SK-N-SH (cell line): ENCODE data around the gene CCNB1. TPM values are rescaled to one million over a fixed set of nuclear protein-coding genes. Genes with fewer than 3 reads are reported as not detected.

Experiments
- CTCF ChIA-PET: fragments of 300-600, 350-600 bp; formaldehyde crosslinking; extraction: SDS; loops from one replicate; lab custom pipeline; 2021; lab: Yijun Ruan, JAX
- POLR2A ChIA-PET: fragments of 350-600 bp; sonication (Branson Sonifier 250); formaldehyde crosslinking; extraction: SDS; loops from one replicate; lab custom pipeline; 2020; ENCODE audit warnings: antibody characterized with exemption, inconsistent platforms; lab: Yijun Ruan, JAX
- DNase-seq: peaks from one replicate; pipeline ENCODE4 v3.0.0; 2012
- H2AFZ ChIP-seq: fragments of 200-600 bp; sonication (generic); 2 replicates; pipeline ENCODE4 v1.8.1; 2016; ENCODE audit warnings: antibody characterized with exemption, mild to moderate bottlenecking, low read depth
- H3F3A ChIP-seq: fragments of 200-600 bp; sonication (generic); replicated peaks from 2 replicates; pipeline ENCODE3; 2016; ENCODE audit warnings: antibody characterized with exemption, mild to moderate bottlenecking; ENCODE audit not compliant: insufficient read depth
- H3K27ac ChIP-seq, 2 experiments: fragments of 200-500 bp in 1 of 2; fragments of 200-600 bp in 1 of 2; sonication (Bioruptor generic) in 1 of 2; sonication (generic), shearing (Covaris generic) in 1 of 2; 2 replicates each; pipeline versions ENCODE4 v1.5.1 to v1.6.1; 2014 to 2016; ENCODE audit warnings: low read depth in 2 of 2, inconsistent platforms in 1 of 2, low read length in 1 of 2, mild to moderate bottlenecking in 1 of 2, mixed read lengths in 1 of 2
- H3K27me3 ChIP-seq: fragments of 200-600 bp; sonication (generic), shearing (Covaris generic); 2 replicates; pipeline ENCODE4 v1.6.1; 2016; ENCODE audit warnings: mixed run types; ENCODE audit not compliant: insufficient read depth
- H3K36me3 ChIP-seq, 2 experiments: fragments of 200-500 bp in 1 of 2; fragments of 200-600 bp in 1 of 2; sonication (Bioruptor generic) in 1 of 2; sonication (generic) in 1 of 2; replicated peaks in 1 of 2; 2 replicates each; pipeline versions ENCODE3 to v1.5.1; 2014 to 2016; ENCODE audit warnings: low read length in 1 of 2, mild to moderate bottlenecking in 1 of 2; ENCODE audit not compliant: insufficient read depth in 2 of 2, control insufficient read depth in 1 of 2
- H3K4me1 ChIP-seq, 2 experiments: fragments of 200-500 bp in 1 of 2; fragments of 200-600 bp in 1 of 2; sonication (Bioruptor generic) in 1 of 2; sonication (generic), shearing (Covaris generic) in 1 of 2; 2 replicates each; pipeline versions ENCODE4 v1.5.1 to v1.6.1; 2014 to 2016; ENCODE audit warnings: low read depth in 1 of 2, low read length in 1 of 2, mixed run types in 1 of 2; ENCODE audit not compliant: insufficient read depth in 2 of 2, control insufficient read depth in 1 of 2
- H3K4me2 ChIP-seq: fragments of 200-600 bp; sonication (generic), shearing (Covaris generic); 2 replicates; pipeline ENCODE4 v1.6.1; 2017; ENCODE audit warnings: mixed run types
- H3K4me3 ChIP-seq, 2 experiments: fragments of 200-500 bp in 1 of 2; fragments of 200-600 bp in 1 of 2; sonication (Bioruptor generic) in 1 of 2; sonication (generic), shearing (Covaris generic) in 1 of 2; 2 replicates each; pipeline versions ENCODE4 v1.5.1 to v1.8.1; 2014 to 2016; ENCODE audit warnings: low read depth in 2 of 2, inconsistent platforms in 1 of 2, low read length in 1 of 2, mild to moderate bottlenecking in 1 of 2, mixed read lengths in 1 of 2, moderate library complexity in 1 of 2
- H3K79me2 ChIP-seq: fragments of 200-600 bp; sonication (generic); 2 replicates; pipeline ENCODE4 v1.8.1; 2017; ENCODE audit warnings: mild to moderate bottlenecking; ENCODE audit not compliant: insufficient read depth
- H3K9ac ChIP-seq: fragments of 200-600 bp; sonication (generic); 2 replicates; pipeline ENCODE4 v1.6.1; 2017; ENCODE audit warnings: mixed run types
- H3K9me2 ChIP-seq: fragments of 200-600 bp; sonication (generic); 2 replicates; pipeline ENCODE4 v1.6.1; 2017; ENCODE audit warnings: mixed run types
- H3K9me3 ChIP-seq: fragments of 200-600 bp; sonication (generic); 2 replicates; pipeline ENCODE4 v1.6.1; 2017; ENCODE audit warnings: mixed run types, mild to moderate bottlenecking, moderate library complexity
- H4K20me1 ChIP-seq: fragments of 200-600 bp; sonication (generic); 2 replicates; pipeline ENCODE4 v1.6.1; 2017; ENCODE audit warnings: mild to moderate bottlenecking, mixed run types; ENCODE audit not compliant: insufficient read depth
- CHD2 ChIP-seq: fragments of 150-350 bp; IDR thresholded peaks from 2 replicates; pipeline ENCODE4 v1.6.1; 2018; ENCODE audit warnings: low read length; ENCODE audit not compliant: partially characterized antibody
- ELF1 ChIP-seq: IDR thresholded peaks from 2 replicates; pipeline ENCODE4 v1.4.0; 2012
- EP300 ChIP-seq, 2 experiments: IDR thresholded peaks; 2 replicates each; pipeline versions ENCODE4 v1.4.0 to v1.6.1; 2012; ENCODE audit warnings: borderline replicate concordance in 1 of 2, low read depth in 1 of 2, low read length in 1 of 2
- EZH2phosphoT487 ChIP-seq: fragments of 200-600 bp; sonication (generic); IDR thresholded peaks from 2 replicates; pipeline ENCODE4 v1.6.1; 2017; ENCODE audit warnings: low read depth, mixed run types, mild to moderate bottlenecking, antibody characterized with exemption, moderate library complexity, borderline replicate concordance
- FOSL2 ChIP-seq: IDR thresholded peaks from 2 replicates; pipeline ENCODE4 v1.4.0; 2012; ENCODE audit warnings: low read depth, mild to moderate bottlenecking, moderate library complexity, borderline replicate concordance
- JUND ChIP-seq: IDR thresholded peaks from 2 replicates; pipeline ENCODE4 v1.4.0; 2012
- MXI1 ChIP-seq: IDR thresholded peaks from 2 replicates; pipeline ENCODE4 v1.6.1; 2012; ENCODE audit warnings: mild to moderate bottlenecking, low read depth, low read length, improper control_type of control experiment
- POLR2AphosphoS5 ChIP-seq: IDR thresholded peaks from 2 replicates; pipeline ENCODE4 v1.6.1; 2012; ENCODE audit warnings: low read depth, low read length
- RFX5 ChIP-seq: IDR thresholded peaks from 2 replicates; pipeline ENCODE4 v1.6.1; 2012; ENCODE audit warnings: mild to moderate bottlenecking, improper control_type of control experiment, low read length
- RXRA ChIP-seq: IDR thresholded peaks from 2 replicates; pipeline ENCODE4 v1.4.0; 2012; ENCODE audit warnings: low read depth, mild to moderate bottlenecking, borderline replicate concordance
- SIN3A ChIP-seq: IDR thresholded peaks from 2 replicates; pipeline ENCODE4 v1.6.1; 2012; ENCODE audit warnings: low read depth, mild to moderate bottlenecking, low read length, moderate library complexity, borderline replicate concordance
- SMC3 ChIP-seq: IDR thresholded peaks from 2 replicates; pipeline ENCODE4 v1.6.1; 2012; ENCODE audit warnings: low read depth, low read length, improper control_type of control experiment
- TAF1 ChIP-seq: IDR thresholded peaks from 2 replicates; pipeline ENCODE4 v1.6.1; 2012; ENCODE audit warnings: low read depth, mild to moderate bottlenecking, low read length, moderate library complexity, borderline replicate concordance
- TCF12 ChIP-seq: IDR thresholded peaks from 2 replicates; pipeline ENCODE4 v1.4.0; 2012
- TEAD4 ChIP-seq: IDR thresholded peaks from 2 replicates; pipeline ENCODE4 v1.4.0; 2012; ENCODE audit warnings: mild to moderate bottlenecking, borderline replicate concordance; ENCODE audit not compliant: insufficient read depth
- YY1 ChIP-seq: IDR thresholded peaks from 2 replicates; pipeline ENCODE4 v1.4.0; 2012; ENCODE audit warnings: low read depth, mild to moderate bottlenecking
- WGBS: methylation state at CpG from one replicate; pipeline ENCODE4 v1.1.6; 2017; ENCODE audit warnings: low lambda C conversion rate; 5-methylcytosine and 5-hydroxymethylcytosine counted together
- polyA plus RNA-seq, 3 experiments: library from polyadenylated mRNA; depleted of rRNA; stranded (reverse); fragments of >200 nt; gene quantifications; 2 replicates each; pipeline ENCODE4 v1.2.3, GENCODE V29; 2012
- TF ChIP-seq, protein P1 (sequence below): fragments of 150-350 bp; IDR thresholded peaks from 2 replicates; pipeline ENCODE4 v1.6.1; 2017; ENCODE audit warnings: antibody characterized with exemption, low read length, low read depth, borderline replicate concordance
- TF ChIP-seq, protein P2 (sequence below): fragments of 150-350 bp; IDR thresholded peaks from 2 replicates; pipeline ENCODE4 v1.6.1; 2016; ENCODE audit warnings: mild to moderate bottlenecking, low read depth, low read length
- TF ChIP-seq, protein P3 (sequence below): IDR thresholded peaks from 2 replicates; pipeline ENCODE4 v1.6.1; 2012; ENCODE audit warnings: mild to moderate bottlenecking, low read depth, low read length, moderate library complexity
- TF ChIP-seq, protein P4 (sequence below): fragments of 200-600 bp; sonication (generic); IDR thresholded peaks from 2 replicates; pipeline ENCODE4 v1.6.1; 2017; ENCODE audit warnings: antibody characterized with exemption, mild to moderate bottlenecking, moderate library complexity
- TF ChIP-seq, protein P5 (sequence below): IDR thresholded peaks from 2 replicates; pipeline ENCODE4 v1.4.0; 2012; ENCODE audit warnings: low read depth, borderline replicate concordance

Gene CCNB1
- polyA plus RNA-seq, 1 of the 3 experiments (the other 2 are of a cell fraction): 78.6 TPM

DNA sequence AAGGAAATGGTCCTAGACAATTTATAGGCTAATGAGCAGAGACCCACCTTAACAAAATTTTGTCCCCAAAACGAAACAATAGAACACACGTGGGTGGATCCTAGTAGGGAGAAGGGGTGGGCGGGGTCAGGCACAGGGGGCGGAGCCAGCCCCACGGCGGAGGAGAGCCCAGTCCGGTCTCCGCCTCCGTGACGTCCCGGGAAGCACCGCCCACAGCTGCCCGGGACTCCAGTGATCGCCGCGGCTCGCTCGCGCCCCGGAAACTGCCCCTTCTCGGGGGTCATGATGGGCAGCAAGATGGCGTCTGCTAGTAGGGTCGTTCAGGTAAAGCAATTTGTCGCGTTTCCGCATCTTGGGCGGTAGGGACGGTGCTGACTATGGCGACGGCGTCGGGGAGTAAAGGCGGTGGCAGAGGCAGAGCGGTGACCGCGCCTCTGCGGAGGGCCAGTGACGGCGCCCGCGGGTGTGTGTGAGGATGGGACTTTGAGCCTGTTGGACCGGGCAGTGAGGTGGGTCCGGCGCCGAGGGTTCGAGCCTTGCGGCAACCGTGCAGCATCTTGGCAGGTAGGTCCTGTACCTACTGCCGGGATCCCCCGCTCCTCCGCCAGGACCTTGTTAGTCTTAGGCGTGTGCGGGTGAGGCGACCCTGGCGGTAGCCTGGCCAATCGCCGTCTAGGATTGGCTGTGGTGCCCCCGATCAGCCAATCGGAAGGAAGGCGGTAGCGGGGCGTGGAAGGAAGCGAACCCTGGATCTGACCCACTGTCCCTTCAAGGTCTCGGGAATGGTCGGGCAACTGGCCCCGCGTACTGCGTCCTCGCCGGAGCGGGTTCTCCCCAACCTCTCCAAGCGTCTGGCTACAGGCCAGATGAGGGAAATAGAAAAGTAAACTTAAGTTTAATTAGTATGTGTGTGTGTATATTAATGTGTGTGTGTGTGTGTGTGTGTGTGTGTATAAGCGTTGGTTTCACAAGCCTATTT is 50.9 kb downstream of the CCNB1 start:
- H3K9me3 ChIP-seq: no peaks in the 10 kb centered on the region
- H2AFZ ChIP-seq: peak overlapping the region; percentile 100
- peak overlapping the region; percentile 89 to 90 for H3K4me3 ChIP-seq
- CTCF ChIA-PET: interaction anchor here (0.7 to 1.4 kb wide), 2 partner anchors 28 to 117 kb away, joined by 3 to 6 read pairs; partner anchors contain the start of gene CENPH
- no peaks in the 10 kb centered on the region for H4K20me1 ChIP-seq
- H3K4me1 ChIP-seq: peaks cover 3 to 5% of the 10 kb centered on the region in 2 experiments; a peak in 3 of 4 replicates
- peak overlapping the region; percentile 82 to 90 for H3K27ac ChIP-seq
- H3K4me2 ChIP-seq: peak overlapping the region; percentile 80
- peaks cover 0 to 4% of the 10 kb centered on the region in 2 experiments for H3K36me3 ChIP-seq
- H3K9me2 ChIP-seq: no peaks in the 10 kb centered on the region
- WGBS: under 1% methylated on average over 38 of the region's 73 CpGs
- peak; percentile 98 for DNase-seq
- H3K27me3 ChIP-seq: no peaks in the 10 kb centered on the region
- peaks cover 43% of the 10 kb centered on the region for H3K79me2 ChIP-seq
- H3F3A ChIP-seq: peaks cover 30% of the 10 kb centered on the region
- POLR2A ChIA-PET: interaction anchor here (0.6 kb wide), 1 partner anchor 58 kb away, joined by 6 read pairs; no protein-coding TSS in a partner anchor
- H3K9ac ChIP-seq: peak overlapping the region; percentile 84
- TF ChIP-seq CHD2: peak; percentile 7
- peak; percentile 85 for TF ChIP-seq RFX5
- peak; percentile 88 for TF ChIP-seq POLR2AphosphoS5
- no peak for TF ChIP-seq EZH2phosphoT487
- peak; percentile 46 for TF ChIP-seq ELF1
- no peak for TF ChIP-seq SMC3
- peak; percentile 89 for TF ChIP-seq YY1
- TF ChIP-seq MXI1: peak; percentile 90
- TF ChIP-seq JUND: no peak
- TF ChIP-seq, protein P1, sequence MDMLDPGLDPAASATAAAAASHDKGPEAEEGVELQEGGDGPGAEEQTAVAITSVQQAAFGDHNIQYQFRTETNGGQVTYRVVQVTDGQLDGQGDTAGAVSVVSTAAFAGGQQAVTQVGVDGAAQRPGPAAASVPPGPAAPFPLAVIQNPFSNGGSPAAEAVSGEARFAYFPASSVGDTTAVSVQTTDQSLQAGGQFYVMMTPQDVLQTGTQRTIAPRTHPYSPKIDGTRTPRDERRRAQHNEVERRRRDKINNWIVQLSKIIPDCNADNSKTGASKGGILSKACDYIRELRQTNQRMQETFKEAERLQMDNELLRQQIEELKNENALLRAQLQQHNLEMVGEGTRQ: no peak
- TF ChIP-seq, protein P2, sequence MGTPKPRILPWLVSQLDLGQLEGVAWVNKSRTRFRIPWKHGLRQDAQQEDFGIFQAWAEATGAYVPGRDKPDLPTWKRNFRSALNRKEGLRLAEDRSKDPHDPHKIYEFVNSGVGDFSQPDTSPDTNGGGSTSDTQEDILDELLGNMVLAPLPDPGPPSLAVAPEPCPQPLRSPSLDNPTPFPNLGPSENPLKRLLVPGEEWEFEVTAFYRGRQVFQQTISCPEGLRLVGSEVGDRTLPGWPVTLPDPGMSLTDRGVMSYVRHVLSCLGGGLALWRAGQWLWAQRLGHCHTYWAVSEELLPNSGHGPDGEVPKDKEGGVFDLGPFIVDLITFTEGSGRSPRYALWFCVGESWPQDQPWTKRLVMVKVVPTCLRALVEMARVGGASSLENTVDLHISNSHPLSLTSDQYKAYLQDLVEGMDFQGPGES: no peak
- TF ChIP-seq, protein P3, sequence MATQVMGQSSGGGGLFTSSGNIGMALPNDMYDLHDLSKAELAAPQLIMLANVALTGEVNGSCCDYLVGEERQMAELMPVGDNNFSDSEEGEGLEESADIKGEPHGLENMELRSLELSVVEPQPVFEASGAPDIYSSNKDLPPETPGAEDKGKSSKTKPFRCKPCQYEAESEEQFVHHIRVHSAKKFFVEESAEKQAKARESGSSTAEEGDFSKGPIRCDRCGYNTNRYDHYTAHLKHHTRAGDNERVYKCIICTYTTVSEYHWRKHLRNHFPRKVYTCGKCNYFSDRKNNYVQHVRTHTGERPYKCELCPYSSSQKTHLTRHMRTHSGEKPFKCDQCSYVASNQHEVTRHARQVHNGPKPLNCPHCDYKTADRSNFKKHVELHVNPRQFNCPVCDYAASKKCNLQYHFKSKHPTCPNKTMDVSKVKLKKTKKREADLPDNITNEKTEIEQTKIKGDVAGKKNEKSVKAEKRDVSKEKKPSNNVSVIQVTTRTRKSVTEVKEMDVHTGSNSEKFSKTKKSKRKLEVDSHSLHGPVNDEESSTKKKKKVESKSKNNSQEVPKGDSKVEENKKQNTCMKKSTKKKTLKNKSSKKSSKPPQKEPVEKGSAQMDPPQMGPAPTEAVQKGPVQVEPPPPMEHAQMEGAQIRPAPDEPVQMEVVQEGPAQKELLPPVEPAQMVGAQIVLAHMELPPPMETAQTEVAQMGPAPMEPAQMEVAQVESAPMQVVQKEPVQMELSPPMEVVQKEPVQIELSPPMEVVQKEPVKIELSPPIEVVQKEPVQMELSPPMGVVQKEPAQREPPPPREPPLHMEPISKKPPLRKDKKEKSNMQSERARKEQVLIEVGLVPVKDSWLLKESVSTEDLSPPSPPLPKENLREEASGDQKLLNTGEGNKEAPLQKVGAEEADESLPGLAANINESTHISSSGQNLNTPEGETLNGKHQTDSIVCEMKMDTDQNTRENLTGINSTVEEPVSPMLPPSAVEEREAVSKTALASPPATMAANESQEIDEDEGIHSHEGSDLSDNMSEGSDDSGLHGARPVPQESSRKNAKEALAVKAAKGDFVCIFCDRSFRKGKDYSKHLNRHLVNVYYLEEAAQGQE: no peak
- TF ChIP-seq, protein P4, sequence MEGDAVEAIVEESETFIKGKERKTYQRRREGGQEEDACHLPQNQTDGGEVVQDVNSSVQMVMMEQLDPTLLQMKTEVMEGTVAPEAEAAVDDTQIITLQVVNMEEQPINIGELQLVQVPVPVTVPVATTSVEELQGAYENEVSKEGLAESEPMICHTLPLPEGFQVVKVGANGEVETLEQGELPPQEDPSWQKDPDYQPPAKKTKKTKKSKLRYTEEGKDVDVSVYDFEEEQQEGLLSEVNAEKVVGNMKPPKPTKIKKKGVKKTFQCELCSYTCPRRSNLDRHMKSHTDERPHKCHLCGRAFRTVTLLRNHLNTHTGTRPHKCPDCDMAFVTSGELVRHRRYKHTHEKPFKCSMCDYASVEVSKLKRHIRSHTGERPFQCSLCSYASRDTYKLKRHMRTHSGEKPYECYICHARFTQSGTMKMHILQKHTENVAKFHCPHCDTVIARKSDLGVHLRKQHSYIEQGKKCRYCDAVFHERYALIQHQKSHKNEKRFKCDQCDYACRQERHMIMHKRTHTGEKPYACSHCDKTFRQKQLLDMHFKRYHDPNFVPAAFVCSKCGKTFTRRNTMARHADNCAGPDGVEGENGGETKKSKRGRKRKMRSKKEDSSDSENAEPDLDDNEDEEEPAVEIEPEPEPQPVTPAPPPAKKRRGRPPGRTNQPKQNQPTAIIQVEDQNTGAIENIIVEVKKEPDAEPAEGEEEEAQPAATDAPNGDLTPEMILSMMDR: peak; percentile 13; the same call in 1 of the 2 replicates
- no peak for TF ChIP-seq TEAD4
- TF ChIP-seq FOSL2: no peak
- TF ChIP-seq TCF12: no peak
- peak; percentile 65 for TF ChIP-seq TAF1
- TF ChIP-seq, protein P5, sequence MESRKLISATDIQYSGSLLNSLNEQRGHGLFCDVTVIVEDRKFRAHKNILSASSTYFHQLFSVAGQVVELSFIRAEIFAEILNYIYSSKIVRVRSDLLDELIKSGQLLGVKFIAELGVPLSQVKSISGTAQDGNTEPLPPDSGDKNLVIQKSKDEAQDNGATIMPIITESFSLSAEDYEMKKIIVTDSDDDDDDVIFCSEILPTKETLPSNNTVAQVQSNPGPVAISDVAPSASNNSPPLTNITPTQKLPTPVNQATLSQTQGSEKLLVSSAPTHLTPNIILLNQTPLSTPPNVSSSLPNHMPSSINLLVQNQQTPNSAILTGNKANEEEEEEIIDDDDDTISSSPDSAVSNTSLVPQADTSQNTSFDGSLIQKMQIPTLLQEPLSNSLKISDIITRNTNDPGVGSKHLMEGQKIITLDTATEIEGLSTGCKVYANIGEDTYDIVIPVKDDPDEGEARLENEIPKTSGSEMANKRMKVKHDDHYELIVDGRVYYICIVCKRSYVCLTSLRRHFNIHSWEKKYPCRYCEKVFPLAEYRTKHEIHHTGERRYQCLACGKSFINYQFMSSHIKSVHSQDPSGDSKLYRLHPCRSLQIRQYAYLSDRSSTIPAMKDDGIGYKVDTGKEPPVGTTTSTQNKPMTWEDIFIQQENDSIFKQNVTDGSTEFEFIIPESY: no peak
- no peak for TF ChIP-seq EP300 (IDR thresholded peaks at IDR 0.05; ENCODE audit: borderline replicate concordance in 1 of 2, low read depth in 1 of 2, low read length in 1 of 2)
- TF ChIP-seq SIN3A: 0 out of 2 replicates have a peak, but pooled peaks have one; percentile 9
- peak; percentile 41; the same call in 1 of the 2 replicates for TF ChIP-seq RXRA
